ENCODE results near the gene SORCS2. TPM values are rescaled to one million over a fixed set of nuclear protein-coding genes. Genes with fewer than 3 reads are reported as not detected.

SORCS2 gene
- total RNA-seq, 1 donor from 2014 or later: 9.6 TPM

- DNase-seq (ENCODE audit: low spot score): no peak
Measured at GRCh38 chr4:7425591-7426468, 233.5 kb downstream of the SORCS2 start.

- no peak for DNase-seq (ENCODE audit: low spot score)
Measured at GRCh38 chr4:7426525-7427171, 234.3 kb downstream of the SORCS2 start.

GRCh38 chr4:7427361-7427760 lies 235.0 kb downstream of the SORCS2 start:
- DNase-seq (ENCODE audit: low spot score): peak; percentile 45

- DNase-seq (ENCODE audit: low spot score): no peak
Measured at GRCh38 chr4:7427831-7428260, 235.5 kb downstream of the SORCS2 start.

DNA sequence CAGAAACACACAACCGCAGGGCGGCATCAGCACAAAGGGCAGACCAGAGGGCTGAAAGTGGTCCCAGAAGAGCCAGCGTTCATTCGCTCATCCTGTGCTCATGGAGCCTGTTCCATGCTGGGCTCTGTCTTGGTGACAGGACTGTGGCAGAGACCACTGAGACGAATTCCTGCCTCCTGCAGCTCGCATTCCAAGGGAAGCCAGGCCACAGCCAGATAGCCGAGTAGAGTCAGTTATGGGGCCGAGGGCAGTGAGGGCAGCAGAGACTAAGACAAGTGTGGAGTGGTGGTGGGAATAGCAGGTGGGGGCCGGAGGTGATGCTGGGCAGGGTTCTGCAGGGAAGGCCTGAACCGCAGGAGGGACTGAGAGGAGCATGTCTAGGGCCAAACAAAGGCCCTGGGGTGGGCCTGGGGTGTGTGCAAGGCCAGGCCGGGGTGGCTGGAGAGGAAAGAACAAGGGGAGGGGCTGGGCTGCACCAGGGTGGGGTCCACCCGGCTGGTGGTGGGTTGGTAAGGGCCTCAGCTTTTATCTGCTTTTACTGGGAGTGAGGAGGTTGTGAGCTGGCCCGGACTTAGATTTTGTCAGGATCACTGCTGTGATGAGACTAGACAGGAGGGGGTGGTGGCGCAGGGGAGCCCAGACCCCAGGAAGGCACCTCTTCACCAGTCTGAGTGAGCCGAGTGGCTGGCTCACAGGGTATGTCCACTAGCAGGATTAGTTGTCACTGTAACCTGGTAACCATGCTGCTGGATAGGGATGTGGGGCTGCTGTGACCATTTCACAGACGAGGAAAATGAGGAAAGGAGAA lies 236.1 kb downstream of the SORCS2 start:
- no peak for DNase-seq (ENCODE audit: low spot score)

DNA sequence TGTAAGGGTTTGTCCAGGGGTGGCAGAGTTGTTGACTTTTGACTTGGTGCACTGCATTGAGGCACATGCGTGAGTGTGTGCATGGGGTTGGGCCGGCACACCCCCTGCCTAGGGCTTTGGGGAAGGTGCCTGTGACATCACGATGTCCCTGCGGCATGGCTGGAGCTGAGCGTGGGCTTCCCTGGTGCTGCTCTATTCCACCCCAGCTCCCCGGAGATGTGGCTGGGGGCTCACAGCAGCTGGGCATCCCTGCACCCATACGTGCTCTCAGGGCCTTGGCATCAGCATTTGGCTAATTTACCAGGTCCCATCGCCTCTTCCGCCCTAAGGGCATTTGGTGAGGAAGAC lies 236.7 kb downstream of the SORCS2 start:
- no peak for DNase-seq (ENCODE audit: low spot score)

- DNase-seq (ENCODE audit: low spot score): no peak
Measured at GRCh38 chr4:7429601-7430078, 237.3 kb downstream of the SORCS2 start.

DNA sequence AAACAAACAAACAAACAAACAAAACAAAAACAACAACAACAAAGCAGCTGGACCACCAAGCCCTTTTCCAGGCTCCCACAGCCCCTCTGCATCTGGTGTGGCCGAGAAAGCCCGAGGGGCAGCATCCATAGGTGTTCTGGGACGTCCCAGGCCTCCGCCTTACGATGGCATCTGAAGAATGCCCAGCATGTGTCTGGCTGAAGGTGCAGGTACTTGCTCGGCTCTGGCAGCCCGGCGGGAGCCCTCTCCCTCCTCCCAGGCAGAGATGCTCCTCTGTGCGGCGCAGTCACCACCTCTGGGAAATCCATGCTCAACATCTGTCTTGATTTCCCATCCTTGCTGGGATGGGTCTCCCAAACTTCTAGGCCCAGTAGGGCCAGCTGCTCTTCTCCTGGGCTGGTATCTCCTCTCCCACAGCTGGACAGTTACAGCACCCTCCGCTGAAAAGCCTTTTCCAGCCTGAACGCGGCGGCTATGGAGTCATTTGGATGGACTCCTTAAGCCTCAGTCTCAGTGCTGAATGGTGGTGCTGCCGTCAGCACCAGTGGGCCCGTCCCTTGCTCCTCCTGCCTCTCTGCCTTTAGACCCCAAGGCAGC lies 238.1 kb downstream of the SORCS2 start:
- DNase-seq (ENCODE audit: low spot score): peak; percentile 30

GRCh38 chr4:7430965-7431695 lies 238.8 kb downstream of the SORCS2 start:
- no peak for DNase-seq (ENCODE audit: low spot score)

GRCh38 chr4:7431696-7432530 lies 239.6 kb downstream of the SORCS2 start:
- DNase-seq (ENCODE audit: low spot score): no peak

DNA sequence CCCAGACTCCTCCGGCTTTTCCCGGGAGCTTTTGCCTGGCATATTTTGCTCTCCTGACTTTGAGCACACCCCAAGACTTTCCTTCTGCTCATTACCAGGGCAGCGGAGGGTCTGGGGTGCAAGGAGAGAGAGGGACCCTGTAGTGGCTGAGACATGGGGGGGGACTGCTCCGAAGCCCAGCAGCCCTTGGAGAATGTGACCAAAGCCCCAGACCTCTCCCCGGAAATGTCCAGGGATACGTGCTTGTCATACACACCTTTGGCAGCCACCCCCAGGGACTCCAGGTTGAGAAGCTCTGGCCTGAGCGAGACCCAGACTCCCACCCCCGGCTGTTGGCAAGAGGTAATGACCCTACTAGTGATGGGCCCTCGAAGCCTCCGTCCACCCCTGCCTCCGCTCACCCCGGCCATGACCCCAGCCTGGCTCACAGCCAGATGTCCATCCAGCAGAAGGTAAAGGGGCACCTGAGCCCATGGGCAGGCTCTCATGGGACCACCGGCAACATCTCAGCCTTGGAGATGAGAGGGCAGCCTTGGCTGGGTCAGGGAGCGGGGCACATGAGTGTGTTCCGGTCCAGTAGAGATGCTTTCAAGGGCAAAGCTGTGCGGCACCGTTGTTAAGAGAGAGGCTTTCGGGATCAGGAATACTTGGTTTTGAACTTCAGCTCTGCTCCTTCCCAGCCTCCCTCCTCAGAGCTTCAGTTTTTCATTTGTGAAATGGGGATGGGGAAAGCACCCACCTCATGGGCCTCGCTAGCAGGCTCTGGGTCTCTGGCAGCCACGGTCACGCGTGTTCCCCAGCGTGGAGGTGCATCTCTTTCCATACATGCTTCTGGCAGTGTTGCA lies 240.4 kb downstream of the SORCS2 start:
- no peak for DNase-seq (ENCODE audit: low spot score)

GRCh38 chr4:7433376-7434140 lies 241.2 kb downstream of the SORCS2 start:
- DNase-seq (ENCODE audit: low spot score): no peak

DNA sequence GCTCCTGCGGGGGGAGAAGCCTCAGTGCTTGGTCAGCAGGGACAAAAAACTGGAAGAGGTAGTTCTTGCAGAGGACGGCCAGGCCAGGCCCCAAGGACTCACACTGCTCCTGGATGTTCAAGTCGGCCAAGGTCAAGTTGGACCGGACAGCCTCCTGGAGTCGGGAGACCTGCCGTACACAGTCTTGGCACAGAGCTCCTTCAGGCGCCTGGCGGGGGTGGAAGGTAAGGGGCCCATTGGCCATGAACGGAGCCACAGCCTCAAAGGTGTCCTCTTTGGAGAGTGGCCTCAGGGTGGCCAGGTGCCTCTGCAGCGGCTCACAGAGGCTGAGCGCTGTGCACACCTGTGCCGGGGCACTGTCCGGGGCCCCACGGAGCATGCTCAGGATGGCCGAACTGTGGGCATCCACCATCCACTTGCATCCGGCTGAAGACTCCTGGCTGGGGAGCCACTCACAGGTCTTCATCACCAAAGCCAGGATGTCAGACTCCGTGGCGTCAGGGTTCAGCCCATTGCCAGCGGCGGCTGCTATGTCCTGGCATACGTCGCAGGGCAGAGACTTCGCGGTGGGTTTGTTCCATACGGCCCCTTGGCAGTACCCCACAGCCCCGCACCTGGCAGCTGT lies 241.9 kb downstream of the SORCS2 start:
- DNase-seq (ENCODE audit: low spot score): no peak

GRCh38 chr4:7434766-7435150 lies 242.4 kb downstream of the SORCS2 start, which contains the start of gene PSAPL1:
Gene PSAPL1 (minus strand): TSS chr4:7434930. CDS start chr4:7434879, 51 bp downstream.
- DNase-seq (ENCODE audit: low spot score): peak; percentile 82

DNA sequence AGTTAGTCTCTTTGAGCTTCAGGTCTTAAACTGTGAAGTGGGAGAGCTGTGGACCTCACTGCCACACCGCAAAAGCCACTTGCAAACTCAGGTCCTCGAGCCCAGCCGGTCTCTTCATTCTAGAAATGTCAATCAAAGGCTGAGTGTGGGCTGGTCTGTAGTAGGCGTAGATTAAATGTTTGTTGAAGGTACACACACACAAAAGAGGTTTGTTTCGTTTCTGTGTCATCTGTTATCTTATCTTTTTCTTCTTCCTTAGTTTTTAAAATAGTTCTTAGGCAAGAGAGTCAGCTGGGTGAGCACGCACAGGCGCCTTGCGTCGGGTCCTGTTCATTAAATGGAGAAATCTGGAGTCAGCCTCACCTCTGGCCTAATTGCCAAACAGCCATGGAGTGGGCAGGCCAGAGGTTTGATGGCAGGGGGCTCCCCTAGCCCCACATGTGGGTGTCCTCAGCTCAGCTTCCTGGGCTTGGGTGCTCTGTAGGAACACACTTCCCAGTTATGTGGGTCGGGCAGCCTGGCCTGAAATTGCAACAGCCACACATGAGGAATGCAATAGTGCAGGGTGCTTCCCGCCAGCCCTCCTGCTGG lies 243.2 kb downstream of the SORCS2 start:
- DNase-seq (ENCODE audit: low spot score): peak; percentile 31

GRCh38 chr4:7436256-7436655 lies 243.9 kb downstream of the SORCS2 start:
- DNase-seq (ENCODE audit: low spot score): no peak

DNA sequence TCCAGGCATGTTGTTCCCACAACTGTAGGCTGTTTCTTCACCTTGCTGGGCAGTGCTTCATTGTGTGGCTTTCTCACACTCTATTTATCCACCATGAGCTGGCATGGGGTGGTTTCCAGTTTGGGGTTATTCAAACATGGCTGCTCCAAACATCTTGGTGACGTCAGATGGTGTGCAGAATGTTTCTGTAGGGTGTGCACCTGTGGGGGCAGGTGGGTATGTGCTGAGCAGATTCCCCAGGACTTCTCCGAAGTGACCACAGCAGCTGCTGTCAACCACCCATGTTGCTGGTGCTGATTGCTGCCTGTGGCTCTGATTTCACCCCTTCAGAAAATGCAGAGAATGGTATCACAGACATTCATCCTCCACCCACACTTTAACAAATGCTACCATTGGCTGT lies 247.4 kb downstream of the SORCS2 start:
- DNase-seq (ENCODE audit: low spot score): no peak

Measured in umbilical cord (tissue), 2 donors.